Inflammatory macrophage (primary cell): ENCODE data around the gene CCDC83.
"Not testable (repeated sequence)": the region's sequence is repeated elsewhere in the genome, so short reads cannot be mapped to it uniquely, and the experiment has no call there.

ENCODE experiments used
- DNase-seq, 2 donors: peaks; one replicate each; pipeline ENCODE4 v3.0.0-alpha.2; 2020 to 2022

The CCDC83 gene

DNA sequence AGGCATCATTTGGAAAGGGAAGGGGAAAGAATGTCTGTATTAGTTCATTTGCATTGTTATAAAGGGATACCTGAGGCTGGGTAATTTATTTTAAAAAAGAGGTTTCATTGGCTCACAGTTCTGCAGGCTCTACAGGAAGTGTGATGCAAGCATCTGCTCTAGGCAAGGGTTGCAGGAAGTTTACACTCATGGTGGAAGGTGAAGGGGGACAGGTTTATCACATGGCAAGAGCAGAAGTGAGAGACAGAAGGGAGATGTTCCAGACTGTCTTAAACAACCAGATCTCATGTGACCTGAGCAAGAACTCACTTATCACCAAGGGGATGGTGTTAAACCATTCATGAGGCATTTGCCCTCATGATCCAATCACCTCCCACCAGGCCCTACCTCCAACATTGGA, 90.6 kb downstream of the CCDC83 start:
- DNase-seq, result peak; percentile 31 to 36

DNA sequence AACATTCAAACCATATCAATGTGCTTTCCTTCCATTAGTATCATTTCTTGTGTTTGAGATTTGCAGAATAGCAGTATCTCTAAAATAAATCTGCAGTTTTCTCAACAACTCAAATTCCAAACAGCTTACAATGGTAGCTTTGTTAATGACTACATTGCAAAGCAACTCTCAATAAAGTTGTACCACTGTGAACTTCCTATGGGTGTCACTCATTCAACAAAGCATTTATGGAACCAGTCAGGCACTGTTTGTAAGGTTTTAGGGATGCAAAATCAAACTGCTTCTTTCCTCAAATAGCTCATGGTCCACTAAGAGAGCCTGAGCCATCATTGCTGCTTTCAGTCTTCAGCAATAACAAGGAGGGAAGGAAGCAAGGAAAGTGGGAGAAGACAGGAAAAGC, 91.0 kb downstream of the CCDC83 start:
- DNase-seq, result no peak

DNA sequence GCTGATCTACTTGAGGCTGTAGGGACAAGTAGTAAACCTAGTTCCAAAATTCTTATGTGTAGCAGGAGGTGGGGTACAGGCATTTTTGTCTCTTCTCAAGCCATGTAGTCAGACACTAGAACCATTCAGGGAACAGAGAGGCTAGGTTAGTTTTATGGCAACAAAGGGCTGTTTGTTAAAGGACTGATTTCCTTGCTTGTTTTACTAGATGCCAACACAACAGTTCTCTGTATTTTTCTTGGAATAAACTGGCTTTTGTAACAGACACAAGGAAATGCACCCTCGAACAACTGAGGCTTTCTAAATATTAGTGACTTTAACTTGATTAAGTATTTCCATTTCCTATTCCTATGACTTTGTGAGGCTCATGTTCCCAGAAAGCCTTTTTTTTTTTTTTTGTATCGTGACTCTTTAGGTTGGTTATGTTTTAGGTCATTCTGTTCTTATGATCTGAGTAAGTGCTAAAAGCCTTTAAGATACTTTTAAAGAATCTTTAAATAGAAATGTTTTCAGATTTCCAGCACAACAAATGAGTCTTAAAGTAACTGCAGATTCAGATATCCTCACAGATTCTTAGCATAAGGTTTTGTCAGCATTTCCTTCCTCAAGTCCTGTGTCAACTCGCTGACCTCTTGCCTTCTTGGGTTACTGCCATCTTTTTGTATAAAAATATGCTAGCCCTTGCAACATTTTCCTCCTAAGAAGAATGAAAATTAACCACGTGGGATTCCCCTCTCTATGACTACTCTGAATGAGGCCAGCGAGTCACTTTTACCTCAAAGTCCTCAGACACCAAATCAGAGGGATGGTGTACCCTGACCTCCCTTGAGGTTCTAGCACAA, 92.5 kb downstream of the CCDC83 start:
- peak; percentile 85 to 94 for DNase-seq

DNA sequence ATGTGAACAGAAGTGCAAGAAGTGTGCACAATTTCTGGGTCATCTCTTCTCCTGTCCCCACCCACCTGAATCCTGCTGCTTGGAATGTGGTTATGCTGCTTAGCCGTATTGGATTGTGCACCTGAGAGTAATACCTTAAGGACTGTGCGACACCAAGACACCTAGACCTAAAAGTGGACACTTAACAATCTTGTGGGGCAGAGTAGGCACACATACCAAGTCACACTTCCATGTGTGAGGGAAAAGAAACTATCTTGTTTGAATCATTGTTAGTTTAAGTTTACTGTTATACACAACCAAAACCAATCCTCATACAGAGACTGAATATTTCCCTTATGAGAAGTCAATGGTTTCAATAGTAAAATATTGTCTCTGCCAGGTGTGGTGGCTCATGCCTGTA, 93.7 kb downstream of the CCDC83 start:
- DNase-seq, result no peak

DNA sequence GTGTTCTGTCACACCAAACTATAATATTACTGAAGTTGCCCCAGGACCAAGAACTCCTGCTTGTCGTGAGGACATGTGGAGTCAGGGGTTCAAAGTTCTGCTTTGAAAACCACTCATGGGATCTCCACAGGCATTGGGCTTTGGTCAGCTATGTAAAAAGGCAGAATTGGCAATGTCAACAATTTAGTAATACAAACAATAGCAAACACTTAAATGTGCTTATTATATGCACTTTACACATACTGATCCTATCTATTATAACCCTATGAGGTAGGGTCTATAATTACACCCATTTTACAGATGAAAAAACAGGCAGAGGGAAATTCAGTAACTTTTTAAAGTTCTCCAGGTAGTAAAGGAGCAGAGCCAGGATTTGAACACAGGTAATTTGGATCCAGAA, 94.6 kb downstream of the CCDC83 start:
- no peak for DNase-seq

DNA sequence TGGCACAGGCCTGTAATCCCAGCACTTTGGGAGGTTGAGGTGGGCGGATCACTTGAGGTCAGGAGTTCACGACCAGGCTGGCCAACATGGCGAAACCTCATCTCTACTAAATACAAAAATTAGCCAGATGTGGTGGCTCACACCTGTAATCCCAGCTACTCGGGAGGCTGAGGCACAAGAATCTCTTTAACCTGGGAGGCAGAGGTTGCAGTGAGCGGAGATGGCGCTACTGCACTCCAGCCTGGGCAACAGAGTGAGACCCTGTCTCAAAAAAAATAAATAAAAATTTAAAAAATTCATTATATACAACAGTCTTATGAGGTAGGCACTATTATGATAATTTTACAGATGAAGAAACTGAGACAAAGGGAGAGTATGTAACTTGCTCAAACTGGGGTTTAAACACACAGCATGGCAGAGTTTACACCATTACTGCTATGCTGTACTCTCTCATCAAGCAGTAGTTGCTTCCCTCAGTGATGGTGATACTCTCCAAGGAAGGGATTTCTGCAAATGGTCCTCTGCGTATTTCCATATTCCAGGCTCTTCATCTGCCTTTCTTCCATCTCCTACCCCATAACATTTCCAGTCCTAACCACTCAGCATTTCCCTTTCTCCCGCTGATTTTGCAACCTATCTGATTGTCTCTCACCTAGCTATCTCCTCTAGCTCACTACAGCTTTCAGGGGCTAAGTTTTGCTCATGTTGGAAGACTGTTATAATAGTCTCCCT, 95.3 kb downstream of the CCDC83 start:
- no peak for DNase-seq

DNA sequence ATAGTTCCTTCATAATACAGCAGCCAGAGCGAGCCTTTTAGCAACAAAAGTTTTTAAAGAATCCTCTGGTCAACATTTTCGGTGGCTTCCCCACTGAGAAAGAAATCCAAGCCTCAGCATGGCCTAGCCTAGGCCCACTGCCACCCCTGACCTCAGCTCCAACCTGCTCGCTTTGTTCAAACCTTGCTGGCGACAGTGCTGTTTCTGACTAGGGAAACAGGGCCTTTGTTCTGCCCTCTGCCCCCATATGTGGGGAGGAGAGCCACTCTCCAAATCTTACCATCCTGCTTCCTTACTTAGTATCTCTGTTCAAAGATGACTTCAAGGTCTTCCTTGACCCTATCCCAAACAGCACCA, 95.8 kb downstream of the CCDC83 start:
- DNase-seq, result no peak

DNA sequence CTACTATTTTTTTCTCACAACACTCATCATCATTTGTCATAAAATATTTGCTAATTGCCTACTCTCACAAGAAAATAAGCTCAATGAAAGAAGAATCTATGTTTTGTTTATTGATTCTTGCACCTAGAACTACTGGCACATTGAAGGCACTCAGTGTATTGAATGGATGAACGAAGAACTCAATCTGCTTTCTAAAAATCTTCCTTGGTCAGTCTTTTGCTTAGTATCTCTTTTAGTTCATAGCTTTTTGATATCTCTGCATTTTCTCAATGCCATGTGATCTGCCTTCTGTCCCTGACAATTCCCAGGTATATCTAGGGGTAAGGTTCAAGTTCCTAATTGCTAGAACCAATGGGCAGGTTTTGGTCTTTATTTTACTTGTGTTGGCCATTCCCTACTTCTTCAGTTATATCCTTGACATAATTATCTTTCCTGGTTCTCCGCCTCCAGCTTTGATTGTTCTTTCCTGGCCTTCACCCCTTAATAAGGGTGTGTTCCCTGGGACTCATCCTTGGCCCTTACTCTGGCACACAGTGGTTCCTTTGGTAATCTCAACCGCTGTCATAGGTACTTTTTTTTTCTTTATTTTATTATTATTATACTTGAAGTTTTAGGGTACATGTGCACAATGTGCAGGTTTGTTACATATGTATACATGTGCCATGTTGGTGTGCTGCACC, 96.4 kb downstream of the CCDC83 start:
- no peak for DNase-seq

DNA sequence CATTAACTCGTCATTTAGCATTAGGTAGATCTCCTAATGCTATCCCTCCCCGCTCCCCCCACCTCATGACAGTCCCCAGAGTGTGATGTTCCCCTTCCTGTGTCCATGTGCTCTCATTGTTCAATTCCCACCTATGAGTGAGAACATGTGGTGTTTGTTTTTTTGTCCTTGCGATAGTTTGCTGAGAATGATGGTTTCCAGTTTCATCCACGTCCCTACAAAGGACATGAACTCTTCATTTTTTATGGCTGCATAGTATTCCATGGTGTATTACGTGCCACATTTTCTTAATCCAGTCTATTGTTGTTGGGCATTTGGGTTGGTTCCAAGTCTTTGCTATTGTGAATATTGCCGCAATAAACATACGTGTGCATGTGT, 96.9 kb downstream of the CCDC83 start:
- not testable (repeated sequence) for DNase-seq

DNA sequence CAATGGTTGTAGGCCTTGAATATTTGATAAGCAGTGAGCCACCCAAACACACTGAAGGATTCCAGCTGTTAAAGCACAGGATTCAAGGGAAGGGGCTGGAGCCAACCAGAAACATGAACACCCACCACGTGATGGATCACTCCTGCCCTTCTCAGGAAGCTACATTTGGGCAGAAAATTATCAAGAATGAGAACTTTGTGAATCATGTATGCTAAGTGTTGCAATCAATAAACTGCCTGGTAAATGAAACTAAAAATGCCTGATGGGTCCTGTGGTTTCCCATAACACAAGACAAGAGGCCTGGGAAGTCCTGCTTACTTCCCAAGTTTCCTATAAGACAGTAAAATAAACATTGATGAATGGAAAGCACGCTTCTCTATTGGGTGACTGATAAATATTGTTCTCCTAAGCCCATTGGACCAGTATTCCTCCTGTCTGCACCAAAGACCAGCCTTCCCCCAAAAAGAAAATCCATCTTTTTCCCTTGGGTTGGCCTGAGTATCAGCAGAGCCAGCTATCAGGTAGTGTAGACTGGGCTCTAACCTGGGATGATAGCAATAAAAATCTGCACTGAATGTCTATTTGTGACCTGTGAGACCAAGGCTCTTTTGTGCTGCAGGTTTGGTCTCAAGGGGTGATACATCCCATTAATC, 98.4 kb downstream of the CCDC83 start:
- peak; percentile 11 to 29 for DNase-seq

DNA sequence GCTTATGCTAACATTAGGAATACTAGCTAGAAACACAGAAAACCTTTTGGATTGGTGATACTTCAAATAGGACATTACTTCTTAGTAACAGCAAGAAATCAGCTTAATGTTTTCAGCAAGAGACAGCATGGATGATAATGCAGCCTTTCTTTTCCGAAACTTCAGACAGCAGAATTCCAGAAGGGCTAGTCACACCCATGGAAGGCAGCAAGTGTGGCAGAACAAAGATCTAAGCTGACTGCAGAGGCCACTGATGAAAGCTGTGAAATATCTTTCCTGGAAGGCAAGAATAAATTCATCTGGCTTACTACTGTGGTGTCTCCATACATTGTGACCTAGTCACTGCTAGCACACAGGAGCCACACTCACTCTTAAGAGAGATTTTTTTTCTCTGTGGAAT, 100.3 kb downstream of the CCDC83 start:
- DNase-seq, result no peak

DNA sequence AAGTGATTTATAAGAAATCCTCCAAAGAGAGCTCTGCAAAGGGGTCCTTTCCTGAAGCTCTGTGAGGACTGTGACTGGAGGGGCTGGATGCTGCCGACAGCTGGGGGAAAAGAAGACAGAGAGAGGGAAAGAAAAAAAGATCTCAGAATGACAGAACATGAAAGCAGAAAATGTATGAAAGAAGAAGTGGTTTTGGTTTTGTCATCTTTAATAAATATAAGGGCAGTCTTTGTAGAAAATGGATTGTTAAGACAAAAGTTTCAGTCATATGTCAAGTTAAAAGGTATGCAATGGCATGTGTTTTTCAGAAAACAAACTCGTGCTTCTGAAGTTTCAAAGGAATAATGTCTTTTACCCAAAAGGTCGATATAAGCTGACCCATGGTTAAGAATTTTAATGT, 105.5 kb downstream of the CCDC83 start:
- no peak for DNase-seq

DNA sequence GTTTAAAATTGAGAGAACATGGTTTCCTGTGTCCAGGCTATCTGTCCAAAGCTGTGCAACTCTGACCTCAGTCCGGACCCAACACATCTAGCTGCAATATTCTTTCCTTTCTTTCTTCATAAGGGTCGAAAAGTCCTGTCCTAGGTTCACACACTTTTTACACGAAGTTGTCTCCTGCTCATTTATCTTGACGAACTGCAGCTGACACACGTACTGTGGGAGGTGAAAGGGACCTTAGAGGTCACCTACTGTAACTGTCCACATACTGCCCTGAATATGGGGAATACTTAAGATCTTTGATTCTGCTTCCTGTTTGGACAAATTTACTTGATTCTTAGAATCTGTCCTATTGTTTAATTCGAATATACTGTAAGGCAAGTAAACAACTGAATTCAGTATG, 105.9 kb downstream of the CCDC83 start:
- no peak for DNase-seq

DNA sequence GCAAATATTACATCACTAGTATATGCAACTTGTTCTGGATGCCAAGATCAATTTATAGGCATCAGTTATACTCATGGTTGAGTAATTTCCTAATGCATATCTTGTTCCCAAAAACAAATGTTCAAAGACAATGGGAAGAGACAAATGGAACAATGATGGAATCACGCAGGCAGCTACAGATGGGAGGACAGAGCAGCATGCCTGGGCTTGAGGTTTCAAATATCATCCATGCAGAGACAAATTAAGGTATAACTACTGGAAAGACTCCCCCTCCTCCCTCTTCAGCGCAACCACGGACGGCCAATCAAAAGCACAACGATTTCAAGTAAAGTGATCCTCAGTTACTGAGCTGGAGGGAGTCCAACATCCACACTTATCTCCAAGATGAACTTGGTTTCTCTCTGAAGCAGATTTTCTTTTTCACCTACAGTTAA, 106.8 kb downstream of the CCDC83 start:
- DNase-seq, result no peak

DNA sequence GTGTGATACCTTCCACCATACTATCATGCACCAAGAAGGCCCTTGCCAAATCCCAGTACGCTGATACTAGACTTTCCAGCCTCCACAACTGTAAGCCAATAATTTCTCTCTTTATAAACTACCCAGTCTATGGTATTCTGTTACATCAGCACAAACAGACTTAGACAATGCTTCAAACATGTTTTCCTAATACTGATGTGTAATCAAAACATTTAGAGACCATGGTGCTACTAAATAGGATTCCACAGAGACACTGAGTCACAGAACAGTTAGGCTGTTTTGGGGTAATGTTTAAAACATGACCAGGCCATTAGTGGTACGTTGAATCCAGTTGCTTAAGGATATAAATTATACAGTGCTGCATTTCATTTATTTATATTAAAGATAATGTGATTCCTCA, 110.0 kb downstream of the CCDC83 start:
- DNase-seq, result no peak

DNA sequence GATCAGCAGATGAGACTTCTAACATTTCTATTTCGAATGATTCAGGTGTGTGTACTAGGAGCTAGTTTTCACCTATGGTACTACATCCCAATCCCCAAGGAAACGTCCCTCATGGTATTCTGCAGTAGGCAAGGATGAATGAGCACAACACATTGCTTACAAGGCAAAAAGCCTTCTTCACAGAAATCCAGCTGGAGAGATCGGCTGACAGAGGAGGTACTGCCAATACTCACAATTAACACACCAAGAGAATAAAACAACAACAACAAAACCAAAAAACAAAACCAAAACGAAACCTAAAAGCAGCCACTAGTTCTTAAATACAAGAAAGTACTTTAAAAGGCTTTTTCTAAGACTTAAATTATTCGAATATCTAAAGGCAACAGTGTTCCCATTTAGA, 112.3 kb downstream of the CCDC83 start:
- no peak for DNase-seq
